ENCODE data around the gene SYP. TPM values are rescaled to one million over a fixed set of nuclear protein-coding genes. Genes with fewer than 3 reads are reported as not detected.

The SYP gene
- total and polyA plus RNA-seq, 8 donors: 0.89 to 211 (median 3.9) TPM; not detected in 1

DNA sequence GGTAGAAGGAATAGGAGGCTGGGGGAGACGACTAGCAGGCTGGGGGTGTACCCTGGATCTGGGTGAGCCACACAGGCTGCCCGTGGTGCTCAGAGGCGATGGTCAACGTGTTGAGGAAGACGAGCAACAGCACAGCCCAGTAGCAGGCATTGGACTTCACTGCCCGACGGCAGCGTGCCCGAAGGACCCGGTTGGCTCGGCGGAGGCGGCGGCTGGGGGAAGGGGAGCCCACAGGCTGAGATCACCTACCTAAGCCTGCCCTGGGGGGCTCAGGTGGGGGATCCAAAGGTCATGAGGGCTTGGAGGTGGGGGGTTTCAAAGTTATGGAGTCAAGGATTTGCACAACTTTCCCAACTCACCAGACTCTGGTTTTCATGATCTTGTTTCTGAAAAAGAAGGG is 25.9 kb upstream of the SYP start:
- TF ChIP-seq POLR2AphosphoS5 (IDR thresholded peaks at IDR 0.05) (no peak), EP300 (IDR thresholded peaks at IDR 0.05) (no peak), POLR2A (IDR thresholded peaks at IDR 0.05) (no peak)
- TF ChIP-seq, protein P1, sequence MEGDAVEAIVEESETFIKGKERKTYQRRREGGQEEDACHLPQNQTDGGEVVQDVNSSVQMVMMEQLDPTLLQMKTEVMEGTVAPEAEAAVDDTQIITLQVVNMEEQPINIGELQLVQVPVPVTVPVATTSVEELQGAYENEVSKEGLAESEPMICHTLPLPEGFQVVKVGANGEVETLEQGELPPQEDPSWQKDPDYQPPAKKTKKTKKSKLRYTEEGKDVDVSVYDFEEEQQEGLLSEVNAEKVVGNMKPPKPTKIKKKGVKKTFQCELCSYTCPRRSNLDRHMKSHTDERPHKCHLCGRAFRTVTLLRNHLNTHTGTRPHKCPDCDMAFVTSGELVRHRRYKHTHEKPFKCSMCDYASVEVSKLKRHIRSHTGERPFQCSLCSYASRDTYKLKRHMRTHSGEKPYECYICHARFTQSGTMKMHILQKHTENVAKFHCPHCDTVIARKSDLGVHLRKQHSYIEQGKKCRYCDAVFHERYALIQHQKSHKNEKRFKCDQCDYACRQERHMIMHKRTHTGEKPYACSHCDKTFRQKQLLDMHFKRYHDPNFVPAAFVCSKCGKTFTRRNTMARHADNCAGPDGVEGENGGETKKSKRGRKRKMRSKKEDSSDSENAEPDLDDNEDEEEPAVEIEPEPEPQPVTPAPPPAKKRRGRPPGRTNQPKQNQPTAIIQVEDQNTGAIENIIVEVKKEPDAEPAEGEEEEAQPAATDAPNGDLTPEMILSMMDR (IDR thresholded peaks at IDR 0.05): no peak
- Histone ChIP-seq H3K4me1 (peaks cover 0 to 10% (median 4%) of the 10 kb centered on the region in 4 donors), H3K4me3 (no peak overlapping the region), H3K27me3 (peaks cover 0 to 15% (median 0%) of the 10 kb centered on the region in 3 donors), H3K27ac (no peak overlapping the region), H3K36me3 (no peaks in the 10 kb centered on the region), H3K9me3 (no peaks in the 10 kb centered on the region)
- intact Hi-C loops (cut with DNase I; ENCODE audit: low total_unique reads): no loop called here
- DNase-seq: no peak
- WGBS, 5 donors: 58 to 78% (median 64%) methylated on average over 1 to 14 of the region's 14 CpGs

DNA sequence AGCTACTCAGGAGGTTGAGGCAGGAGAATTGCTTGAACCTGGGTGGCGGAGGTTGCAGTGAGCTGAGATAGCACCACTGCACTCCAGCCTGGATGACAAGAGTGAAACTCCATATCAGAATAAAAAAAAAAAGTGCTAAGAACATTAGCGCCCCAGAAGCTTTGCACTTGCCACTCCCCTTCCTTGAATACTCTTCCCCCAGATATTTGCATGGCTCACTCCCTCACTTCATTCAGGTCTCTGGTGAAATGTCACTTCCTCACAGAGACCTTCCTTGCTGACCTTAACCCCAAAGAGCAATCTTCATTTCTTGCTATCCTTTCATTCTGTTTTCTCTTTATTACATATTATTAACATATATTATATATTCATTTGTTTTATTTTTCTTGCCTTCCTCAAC is 21.9 kb upstream of the SYP start:
- TF ChIP-seq EP300 (IDR thresholded peaks at IDR 0.05): no peak
- TF ChIP-seq, protein P1 (IDR thresholded peaks at IDR 0.05): no peak
- TF ChIP-seq POLR2AphosphoS5 (IDR thresholded peaks at IDR 0.05): no peak
- TF ChIP-seq POLR2A (IDR thresholded peaks at IDR 0.05): no peak
- 46 to 71% (median 61%) methylated on average over 2 of the region's 2 CpGs for WGBS, 5 donors
- no peak overlapping the region for H3K4me3 ChIP-seq
- H3K36me3 ChIP-seq: no peaks in the 10 kb centered on the region
- H3K4me1 ChIP-seq: no peaks in the 10 kb centered on the region
- DNase-seq: no peak
- peaks cover 0 to 15% (median 0%) of the 10 kb centered on the region in 3 donors for H3K27me3 ChIP-seq
- intact Hi-C loops (cut with DNase I; ENCODE audit: low total_unique reads): no loop called here
- no peak overlapping the region for H3K27ac ChIP-seq
- H3K9me3 ChIP-seq: no peaks in the 10 kb centered on the region

DNA sequence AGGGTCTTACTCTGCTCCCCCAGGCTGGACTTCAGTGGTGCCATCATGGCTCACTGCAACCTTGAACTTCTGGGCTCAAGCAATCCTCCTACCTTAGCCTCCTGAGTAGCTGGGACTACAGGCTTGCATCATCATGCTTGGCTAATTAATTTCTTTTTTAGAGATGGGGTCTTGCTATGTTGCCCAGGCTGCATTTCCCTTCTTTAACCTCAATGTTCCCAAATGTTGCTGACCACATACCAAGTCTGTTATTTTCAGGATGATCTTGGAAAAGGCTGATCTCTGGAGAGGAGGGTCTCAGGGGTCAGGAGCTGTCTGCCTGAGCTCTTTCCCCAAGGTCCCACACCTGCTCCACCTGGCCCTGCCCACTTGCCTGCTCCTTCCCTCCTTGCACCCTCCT is 20.1 kb upstream of the SYP start:
- Histone ChIP-seq H3K27ac (no peak overlapping the region), H3K4me1 (no peaks in the 10 kb centered on the region), H3K36me3 (no peaks in the 10 kb centered on the region), H3K9me3 (no peaks in the 10 kb centered on the region), H3K4me3 (no peak overlapping the region), H3K27me3 (no peaks in the 10 kb centered on the region)
- no peak for TF ChIP-seq POLR2AphosphoS5 (IDR thresholded peaks at IDR 0.05)
- no peak for TF ChIP-seq POLR2A (IDR thresholded peaks at IDR 0.05)
- TF ChIP-seq EP300 (IDR thresholded peaks at IDR 0.05): no peak
- TF ChIP-seq, protein P1 (IDR thresholded peaks at IDR 0.05): no peak
- intact Hi-C loops (cut with DNase I; ENCODE audit: low total_unique reads): no loop called here
- no peak for DNase-seq

DNA sequence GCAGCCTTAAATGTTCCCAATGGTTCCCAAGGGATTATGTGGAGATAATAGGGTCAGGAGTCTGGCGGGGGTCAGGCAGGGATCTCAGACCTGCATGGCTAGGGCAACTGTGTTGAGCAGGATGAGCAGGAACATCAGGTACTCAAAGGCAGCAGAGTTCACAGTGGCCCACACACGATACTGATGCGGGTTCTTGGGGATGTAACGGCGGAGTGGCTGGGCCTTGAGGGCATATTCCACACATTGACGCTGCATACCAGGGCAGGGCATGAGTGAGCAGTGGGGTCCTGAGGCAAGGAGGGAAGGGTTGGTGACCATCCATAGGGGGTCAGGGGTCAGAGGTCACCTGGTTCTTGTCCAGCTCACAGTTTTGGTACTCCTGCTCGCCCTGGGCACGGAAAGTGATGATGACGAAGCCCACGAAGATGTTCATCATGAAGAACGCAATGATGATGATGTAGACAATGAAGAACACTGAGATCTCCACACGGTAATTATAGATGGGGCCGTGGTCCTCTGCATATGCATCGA is 15.1 kb upstream of the SYP start:
- H3K27ac ChIP-seq: no peak overlapping the region
- H3K4me3 ChIP-seq: no peak overlapping the region
- intact Hi-C loops (cut with DNase I; ENCODE audit: low total_unique reads): no loop called here
- TF ChIP-seq POLR2AphosphoS5 (IDR thresholded peaks at IDR 0.05): no peak
- TF ChIP-seq EP300 (IDR thresholded peaks at IDR 0.05): no peak
- TF ChIP-seq POLR2A (IDR thresholded peaks at IDR 0.05): no peak
- TF ChIP-seq, protein P1 (IDR thresholded peaks at IDR 0.05): no peak
- no peaks in the 10 kb centered on the region for H3K36me3 ChIP-seq
- no peaks in the 10 kb centered on the region for H3K9me3 ChIP-seq
- no peaks in the 10 kb centered on the region for H3K27me3 ChIP-seq
- DNase-seq: no peak
- H3K4me1 ChIP-seq: no peaks in the 10 kb centered on the region
- WGBS, 5 donors: 78 to 88% (median 88%) methylated on average over 10 to 14 of the region's 14 CpGs
